ENCODE results near the gene RARA.

- TF ChIP-seq CTCF (conservative IDR thresholded peaks at IDR 0.05), result no peak
- no peak for TF ChIP-seq ZFX (IDR thresholded peaks at IDR 0.05)
Measured at GRCh38 chr17:40343219-40344119, 34.5 kb downstream of the RARA start.
